Stimulated activated CD4-positive, alpha-beta T cell treated with anti-CD3 and anti-CD28 coated beads, Interleukin-2, amount 100 ng/mL, for 48 hours (primary cell): ENCODE measurements around the gene SLC28A1.
A peak's percentile ranks its signal among the peaks of the same experiment; 100 is the strongest.
"Not testable (repeated sequence)": the region's sequence is repeated elsewhere in the genome, so short reads cannot be mapped to it uniquely, and the experiment has no call there.

ENCODE experiments used
- DNase-seq, 2 donors: peaks; one replicate each; pipeline ENCODE4 v3.0.0-alpha.2; 2020

The SLC28A1 gene

DNA sequence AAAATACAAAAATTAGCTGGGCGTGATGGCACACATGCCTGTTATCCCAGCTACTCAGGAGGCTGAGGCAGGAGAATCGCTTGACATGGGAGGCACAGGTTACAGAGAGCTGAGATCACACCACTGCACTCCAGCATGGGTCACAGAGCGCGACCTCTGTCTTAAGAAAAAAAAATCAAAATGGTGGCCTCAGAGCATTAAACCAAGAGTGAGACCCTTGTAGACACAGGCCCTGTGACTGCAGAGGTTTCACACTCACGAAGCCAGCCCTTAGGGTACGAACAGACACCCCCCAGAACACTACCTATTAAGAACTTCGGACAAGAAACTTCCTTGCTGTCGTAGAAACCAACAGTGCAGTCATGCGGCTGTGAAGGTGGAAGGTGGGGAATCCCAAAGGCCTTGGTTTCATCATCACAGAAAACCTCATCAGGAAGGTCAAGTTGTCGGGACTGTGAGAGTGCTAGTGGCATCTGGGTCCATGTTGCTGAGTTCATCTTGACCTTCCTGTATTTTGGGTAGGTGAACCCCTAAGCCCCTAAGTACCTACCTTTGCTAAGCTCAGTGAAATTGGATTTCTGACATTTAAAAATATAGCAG, 92.4 kb downstream of the SLC28A1 start:
- no peak for DNase-seq

DNA sequence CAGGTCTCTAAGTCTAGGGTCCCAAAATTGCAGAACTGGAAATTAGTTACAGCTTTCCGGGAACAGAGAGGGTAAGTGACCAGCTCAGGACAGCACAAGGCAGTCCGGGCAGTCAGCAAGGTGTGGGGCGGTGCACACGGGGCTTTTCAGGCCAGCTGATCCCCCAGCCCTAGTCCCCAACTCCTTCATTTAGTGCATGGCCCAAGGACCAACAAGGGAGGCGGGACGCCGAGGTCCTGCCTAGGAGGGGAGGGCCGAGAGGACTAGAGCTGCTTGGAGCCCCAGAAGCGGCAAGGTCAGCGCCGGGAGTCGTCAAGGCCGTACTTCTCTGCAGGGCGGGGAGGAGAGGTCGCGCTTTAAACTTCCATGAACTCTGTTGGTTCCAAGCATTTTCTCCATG, 95.2 kb downstream of the SLC28A1 start:
- no peak for DNase-seq

DNA sequence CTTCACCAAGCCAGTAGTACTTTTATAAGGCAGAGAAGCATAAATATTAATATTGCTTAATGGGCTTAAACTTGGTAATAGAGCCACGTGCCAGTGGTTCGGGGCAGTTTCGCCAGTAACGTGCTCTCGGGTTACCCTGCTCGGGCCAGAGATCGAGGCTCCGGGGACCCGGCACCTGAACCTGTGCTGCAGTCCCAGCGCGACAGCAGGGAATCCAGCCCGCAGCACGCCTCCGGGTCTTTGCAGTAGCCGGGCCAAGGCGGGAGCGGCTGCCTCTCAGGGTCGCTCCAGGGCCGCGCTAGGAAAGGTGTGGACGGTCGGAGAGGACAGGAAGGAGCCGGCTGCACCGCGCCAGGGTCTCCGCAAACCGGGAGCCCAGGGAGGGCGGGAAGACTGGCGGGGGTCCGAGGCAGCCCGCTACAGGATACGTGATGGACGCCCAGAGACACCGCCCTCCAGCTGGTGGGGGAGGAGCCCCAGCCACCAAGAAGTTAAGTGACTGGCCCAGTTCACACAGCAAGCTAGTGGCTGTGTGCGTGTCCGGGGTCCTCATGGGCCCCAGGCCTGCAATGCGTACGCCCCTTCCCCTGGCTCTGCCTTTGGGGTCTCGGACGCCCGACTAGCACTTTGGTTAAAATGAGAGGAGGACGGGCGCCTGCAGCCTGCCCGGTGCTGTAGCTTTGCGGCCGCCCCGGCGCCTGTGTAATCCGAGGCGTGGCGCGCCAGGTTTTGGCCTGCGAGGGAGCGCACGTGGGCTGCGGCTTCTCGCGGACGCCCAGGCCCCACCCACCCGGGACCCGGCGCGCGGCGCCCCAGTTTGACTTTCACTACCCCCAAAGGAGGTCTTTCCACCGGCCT, 96.0 kb downstream of the SLC28A1 start:
- peak; percentile 74 to 76 for DNase-seq

DNA sequence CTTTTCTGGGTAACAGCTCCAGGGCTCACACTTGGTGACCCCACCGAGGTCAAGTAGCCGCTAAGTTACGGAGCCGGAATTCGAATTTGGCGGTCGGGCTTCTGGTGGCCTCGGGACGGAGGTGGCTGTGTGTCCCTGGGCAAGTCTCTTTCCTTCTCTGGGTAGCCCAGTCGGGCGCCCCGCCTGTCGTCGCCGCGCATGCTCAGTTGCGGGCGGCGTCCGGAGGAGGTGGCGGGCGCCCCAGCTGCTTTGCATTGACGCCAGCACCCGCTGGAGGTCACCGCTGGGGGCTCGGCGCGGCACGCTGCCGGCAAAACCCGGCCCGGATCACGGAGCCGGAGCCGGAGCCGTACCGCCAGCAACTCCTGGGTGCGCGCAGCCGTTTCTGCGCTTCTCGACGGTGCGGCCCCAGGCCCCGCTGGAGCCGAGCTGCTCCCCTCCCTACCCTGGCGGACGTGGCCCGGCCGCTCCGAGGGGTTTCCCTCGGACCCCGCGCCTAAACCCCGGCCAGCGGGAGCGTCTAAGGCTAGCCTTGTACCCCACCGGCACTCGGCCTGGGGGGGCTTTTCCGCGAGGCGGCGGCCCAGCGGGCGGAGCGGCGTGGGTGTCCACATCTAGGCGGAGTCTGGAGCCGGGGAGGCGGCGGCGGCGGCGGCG, 96.7 kb downstream of the SLC28A1 start:
- peak; percentile 94 to 96 for DNase-seq

DNA sequence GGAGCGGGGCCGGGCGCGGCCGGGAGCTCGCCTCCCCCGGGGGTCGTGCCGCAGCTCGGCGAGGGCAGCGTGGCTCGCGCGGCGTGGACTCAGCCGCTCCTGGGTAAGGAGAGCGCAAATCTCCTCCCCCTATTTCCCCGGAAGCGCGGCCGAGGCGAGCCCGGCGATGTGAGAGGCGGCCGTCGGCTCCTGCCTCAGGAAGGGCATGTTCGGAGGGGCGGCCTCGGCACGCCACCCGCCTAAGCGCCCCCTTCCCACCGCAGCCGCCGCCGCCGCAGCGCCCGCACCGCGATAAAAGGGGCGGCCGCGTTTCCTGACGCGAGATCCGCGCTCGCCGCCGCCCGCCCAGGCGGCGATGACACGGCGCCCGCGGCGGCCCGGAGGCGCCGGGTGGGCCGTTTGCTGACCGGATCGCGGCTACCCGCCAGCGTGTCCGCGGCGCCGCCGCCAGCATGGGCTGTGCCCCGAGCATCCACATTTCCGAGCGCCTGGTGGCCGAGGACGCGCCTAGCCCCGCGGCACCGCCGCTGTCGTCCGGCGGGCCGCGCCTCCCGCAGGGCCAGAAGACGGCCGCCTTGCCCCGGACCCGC, 97.3 kb downstream of the SLC28A1 start, which contains the start of gene PDE8A:
Gene PDE8A, plus strand, starts transcription at position 146 of the 590 bp plus-strand sequence. Its CDS starts 307 bp downstream, at position 453.
- DNase-seq = peak; percentile 41 to 42

DNA sequence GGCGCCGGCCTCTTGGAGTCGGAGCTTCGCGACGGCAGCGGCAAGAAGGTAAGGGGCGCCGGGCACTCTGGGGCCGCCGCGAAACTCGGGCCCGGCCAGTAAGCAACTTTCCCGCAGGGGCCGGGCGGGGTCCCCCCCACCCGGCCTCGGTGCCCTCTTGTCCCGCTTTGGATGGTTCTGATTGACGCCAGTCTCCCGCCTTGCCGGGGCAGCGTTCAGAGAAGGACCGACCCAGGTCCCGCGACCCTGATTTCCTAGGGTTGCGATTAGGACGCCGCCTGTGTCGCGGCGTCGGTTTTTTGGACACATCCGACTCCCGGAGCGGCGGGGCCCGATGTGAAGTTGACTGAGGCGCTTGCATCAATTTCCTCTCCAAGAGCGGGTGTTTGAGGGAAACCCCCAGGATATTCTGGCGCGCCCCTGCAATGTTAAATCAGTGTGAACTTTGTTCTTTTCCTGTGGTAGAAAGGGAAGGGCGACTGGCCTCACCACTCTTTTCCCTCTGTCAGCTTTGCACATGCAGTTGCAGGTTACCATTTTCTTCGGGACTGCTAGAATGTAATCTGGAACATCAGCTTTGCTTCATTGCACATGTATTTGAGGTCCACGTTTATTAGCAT, 97.9 kb downstream of the SLC28A1 start:
- peak; percentile 37 to 40 for DNase-seq

DNA sequence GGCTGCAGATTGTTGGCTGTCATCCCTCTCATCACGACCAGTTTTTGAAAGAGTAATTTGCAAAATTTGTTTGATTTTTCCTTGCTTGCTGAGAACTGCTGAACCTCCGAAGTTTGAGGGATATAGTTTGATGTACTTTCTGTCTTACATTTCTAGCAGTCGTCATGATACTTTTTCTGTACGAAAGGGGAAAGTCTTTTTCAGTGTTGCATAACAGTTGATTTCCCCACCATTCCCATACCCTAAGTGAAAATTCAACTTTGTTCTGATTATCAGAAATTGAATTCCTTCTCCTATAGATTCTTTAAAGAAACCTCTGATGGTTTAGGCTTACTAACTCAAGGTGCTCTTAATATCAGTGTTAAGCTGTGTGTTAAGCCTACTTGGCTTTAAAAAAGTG, 98.8 kb downstream of the SLC28A1 start:
- DNase-seq = no peak

DNA sequence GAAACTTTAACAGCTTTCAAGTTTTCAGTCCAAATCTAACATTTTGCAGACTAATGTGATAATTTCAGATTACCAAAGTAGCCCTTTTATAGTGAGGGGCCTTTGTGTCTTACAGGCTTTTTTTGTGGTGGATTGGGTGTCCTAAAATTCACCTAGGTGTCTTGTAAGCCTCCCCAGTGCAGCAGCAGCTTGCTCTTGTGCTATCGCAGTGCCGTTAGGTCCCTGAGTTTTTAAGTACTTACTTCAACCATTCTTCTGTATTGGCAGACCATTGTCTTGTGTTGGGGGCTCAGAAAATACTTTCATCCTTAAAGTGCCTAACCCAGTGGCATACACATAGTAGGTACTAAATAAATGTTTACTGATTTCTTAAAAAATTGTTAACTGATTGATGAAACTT, 99.2 kb downstream of the SLC28A1 start:
- DNase-seq = no peak

DNA sequence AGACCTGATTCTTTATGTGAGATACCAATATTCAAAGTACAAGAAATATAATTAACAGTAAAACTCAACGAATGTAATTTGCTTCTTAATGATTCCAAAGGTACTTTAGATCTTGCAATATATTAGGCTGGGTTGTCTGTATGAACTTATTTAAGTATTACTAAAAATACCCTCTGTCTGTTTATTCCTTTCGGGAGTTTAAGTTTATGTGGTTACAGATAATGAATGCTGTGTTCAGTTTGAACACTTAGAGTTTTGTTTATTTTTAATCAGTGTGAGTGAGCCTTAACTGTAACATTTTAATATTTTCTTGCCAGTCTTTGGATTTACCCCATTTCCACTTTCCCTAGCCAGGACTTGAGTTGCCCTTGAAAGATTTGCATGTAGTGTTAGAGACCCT, 100.7 kb downstream of the SLC28A1 start:
- no peak for DNase-seq

DNA sequence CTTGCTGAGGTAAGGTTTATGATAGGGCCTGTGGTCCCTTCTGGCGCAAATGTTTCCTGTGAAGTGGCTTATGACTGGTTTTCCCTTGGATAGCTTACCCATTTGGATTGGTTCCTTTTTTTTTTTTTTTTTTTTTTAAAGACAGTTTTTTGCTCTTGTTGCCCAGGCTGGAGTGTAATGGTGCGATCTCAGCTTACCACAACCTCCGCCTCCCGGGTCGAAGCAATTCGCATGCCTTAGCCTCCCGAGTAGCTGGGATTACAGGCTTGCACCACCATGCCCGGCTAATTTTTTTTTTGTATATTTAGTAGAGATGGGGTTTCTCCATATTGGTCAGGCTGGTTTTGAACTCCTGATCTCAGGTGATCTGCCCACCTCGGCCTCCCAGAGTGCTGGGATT, 102.9 kb downstream of the SLC28A1 start:
- DNase-seq = not testable (repeated sequence)

DNA sequence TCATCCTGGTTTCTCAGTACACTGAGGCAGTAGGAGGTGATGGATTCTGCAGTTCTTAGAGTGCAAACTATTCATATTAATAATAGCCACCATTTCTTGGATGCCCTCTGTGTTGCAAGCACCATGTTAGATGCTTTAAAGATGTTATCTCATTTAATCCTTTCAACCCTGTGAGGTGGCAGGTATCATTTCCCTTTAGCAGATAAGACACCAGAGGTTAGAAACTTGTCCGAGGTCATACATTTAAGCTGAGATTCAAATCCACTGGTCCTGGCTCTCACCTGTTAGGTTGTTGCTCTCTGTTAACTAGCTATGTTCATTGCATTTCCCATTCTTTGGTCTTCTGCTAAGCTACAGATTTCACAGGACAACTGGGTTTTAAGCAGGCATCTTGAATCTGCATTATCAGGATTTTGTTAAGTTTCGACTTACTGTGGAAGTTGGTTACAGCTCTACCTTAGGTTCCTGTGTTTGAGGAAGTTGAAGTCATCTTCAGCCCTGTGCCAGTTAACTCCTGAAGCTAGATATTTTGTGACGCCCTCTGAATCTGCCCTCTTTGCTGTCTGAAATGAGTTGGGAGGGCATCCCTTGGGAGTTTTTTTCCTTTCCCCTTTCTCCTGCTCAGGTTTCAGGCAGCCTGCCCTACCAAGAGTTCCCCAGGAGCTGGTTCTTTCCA, 103.6 kb downstream of the SLC28A1 start:
- no peak for DNase-seq

DNA sequence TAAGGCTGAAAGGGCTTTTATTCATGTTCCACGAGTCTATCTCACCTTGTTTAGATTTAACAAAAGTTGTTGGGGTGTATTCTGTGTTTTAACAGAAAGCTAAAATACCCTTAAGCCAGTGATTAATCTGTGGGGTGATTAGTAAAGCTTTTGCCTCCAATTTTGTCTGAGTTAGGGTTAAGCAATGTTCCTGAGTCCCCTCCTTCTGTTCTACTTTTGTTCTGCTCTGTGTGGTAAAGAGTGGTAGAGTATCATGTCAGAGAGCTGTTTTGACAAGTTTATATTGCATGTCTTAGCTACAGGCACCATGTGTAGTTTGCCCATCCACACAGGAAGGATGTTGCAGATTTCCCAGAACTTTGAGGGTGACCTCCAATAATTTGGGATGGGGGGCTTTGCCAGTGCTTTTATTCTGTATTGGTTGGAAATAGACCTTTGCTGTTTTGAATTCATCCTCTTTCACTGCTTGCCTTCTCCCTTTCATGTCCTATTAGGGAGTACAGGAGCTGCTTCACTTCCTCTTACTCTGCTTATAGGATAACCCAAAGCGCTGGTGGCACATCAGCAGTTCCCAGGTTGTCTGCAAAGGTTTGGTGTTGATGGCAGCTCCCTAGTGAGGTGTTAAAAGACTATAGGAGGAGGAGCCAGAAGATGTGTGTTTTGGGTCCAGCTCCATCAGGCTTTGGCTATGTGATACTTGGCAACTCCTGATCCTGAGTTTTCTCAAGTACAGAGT, 104.6 kb downstream of the SLC28A1 start:
- DNase-seq = no peak

DNA sequence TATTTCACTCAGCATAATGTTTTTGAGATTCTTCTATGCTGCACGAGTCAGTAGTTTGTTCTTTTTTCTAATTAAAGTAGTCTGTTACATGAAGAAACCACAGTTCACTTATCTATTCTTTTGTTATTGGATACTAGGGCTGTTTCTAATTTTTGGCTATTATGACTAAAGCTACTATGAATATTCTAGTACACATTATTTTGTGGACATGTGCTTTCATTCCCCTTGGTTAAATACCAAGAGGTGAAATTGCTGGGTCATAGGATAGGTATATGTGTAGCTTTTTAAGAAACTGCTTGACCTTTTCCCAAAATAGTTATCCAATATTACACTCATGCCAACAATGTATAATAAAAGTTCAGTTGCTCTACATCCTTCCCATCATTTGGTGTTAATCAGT, 106.0 kb downstream of the SLC28A1 start:
- DNase-seq = no peak

DNA sequence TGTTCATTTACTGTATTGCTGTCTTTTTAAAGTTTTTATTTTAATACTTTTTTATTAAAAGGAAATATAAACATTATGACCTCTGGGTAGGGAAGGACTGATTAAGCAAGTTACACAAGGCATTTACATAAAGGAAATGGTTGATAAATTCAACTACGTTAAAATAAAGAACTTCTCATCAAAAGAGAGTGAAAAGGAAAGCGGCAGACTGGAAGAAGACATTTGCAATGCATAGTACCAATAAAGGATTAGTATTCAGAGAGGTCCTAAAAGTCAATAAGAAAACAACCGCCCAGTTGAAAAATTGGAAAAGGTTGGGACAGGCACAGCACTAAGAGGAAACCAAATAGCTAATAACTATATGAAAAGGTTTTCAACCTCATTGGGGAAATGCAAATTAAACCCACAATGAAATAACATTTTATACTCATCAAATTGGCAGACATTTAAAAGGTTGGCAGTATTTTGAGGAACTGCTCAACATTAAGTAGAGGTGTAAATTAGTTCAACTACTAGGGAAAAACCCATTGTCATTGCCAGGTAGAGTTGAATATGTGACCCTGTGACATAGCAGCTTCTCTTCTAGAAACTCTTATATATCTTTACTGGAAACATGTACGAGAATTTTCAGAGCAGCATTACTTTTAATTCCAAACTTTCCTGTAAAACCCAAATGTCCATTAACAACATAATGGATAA, 106.7 kb downstream of the SLC28A1 start:
- DNase-seq = no peak

DNA sequence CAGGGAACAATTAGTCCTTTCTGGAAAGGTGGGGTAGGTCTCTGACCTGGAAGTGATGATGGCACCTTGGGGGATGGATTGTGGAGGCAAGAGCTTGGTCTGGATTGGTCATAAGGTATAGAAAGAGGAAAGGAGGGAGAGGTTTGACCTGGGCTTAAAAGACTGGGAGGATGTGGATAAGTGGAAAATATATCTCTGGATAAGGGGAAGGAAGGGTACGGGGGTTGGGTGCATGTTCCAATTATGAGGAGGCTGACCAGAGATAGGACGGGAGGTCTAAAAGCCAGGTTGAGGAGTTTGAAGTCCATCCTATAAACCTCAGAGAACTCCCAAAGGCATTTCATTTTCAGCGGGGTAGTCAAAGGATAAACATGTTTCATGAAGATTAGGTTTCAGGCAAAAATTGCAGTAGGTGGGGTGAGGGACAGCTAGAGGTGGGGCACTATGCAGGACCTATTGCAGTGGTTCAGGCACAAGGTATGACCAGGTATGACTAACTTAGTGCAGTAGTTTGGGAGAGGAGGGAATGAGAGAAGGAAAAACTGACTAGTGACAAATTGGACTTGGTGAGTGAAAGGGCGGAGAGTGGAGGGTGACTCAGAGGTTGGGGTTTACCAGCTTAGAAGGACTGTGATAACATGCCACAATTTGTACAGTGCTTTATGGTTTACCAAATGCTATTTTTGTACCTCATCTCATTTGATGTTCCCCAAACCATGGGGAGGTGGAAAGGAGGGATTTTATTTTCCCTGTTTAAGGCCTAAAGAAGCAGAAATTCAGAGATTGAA, 107.9 kb downstream of the SLC28A1 start:
- peak; percentile 15 for DNase-seq
